GM19035 (cell line): ENCODE measurements around the gene GRIK4.
A peak's percentile ranks its signal among the peaks of the same experiment; 100 is the strongest.

Source experiments
- ATAC-seq: cut with Tn5 transposase; IDR thresholded peaks from one replicate; pipeline ENCODE4 v1.9.1; 2021; ENCODE audit not compliant: unreplicated experiment

The GRIK4 gene

DNA sequence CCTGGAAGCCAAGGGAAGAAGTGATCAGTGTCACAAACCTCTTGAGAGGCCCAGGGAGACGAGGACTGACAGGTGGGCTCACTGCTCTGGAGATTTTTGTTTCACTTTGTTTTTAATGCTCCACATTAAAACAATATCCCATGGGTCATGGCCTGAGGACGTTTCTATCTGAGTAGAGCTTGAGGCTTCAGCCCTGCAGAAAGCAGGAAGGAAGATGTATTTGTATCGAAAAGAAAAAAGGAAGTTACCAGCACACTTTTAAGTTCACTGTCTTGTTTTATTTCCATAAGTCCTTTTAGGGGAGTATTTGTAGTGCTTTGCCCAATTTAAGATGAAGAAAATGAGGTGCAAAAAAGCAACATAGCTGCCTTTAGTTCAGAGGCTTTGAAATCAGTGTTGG lies 191.1 kb downstream of the GRIK4 start:
- peak; percentile 41 for ATAC-seq

DNA sequence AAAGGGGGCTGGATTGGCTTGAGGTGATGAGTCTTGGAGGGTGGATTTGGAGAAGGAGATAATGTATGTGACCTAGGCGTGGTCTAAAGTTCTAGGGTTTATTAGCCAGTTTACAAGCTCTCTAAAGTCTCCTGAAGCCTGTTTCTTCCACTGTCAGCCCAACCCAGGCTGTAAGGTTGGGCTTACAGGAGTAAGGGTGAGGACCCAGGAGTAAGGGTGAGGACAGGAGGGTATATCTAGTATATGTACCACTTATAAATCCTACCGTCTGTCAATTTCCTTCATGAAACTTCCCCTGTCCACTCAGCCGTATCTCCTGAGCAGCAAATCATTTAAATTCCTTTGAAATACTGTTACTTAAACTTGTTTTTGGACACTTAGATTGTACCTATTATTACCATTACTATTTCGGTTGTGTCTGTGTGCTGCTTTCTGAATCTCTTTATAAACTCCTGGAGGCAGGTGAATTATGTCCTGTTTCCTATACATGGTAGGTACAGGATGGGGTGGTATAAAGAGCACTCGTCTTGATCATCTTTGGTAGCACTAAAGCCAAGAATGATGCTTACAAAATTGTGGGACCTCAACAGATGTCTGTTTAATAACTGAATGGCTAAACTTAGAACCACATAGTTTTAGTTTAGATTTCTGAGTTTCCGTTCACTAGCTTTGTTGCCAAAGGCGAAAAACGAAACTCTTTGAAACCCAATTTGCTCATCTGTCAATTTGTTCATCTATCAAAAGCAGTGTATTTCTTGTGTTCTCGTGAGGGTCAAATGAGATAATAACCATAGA lies 192.0 kb downstream of the GRIK4 start:
- peak; percentile 64 for ATAC-seq

DNA sequence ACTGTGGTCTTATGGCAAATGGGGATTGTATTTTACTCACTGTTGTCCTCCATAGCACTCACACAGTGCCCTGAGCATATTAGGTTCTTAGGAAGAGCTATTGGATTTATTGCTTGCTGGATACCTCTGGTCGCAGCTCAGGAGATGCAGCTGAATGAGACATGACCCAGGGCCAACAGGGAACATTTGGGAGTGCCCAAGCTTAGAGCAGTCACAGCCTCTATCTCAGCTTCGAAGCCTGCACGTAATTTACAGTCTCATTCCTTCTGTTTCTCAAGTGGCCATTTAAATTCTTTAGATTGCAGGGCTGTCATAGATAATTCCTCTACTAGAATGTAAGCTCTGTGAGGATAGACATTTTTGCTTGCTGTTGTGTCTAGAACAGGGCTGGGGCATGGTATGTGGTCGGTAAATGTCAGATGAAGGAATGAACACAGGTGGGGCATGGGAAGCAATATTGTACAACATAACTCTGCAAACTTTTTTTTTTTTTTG lies 192.8 kb downstream of the GRIK4 start:
- ATAC-seq = peak; percentile 22

DNA sequence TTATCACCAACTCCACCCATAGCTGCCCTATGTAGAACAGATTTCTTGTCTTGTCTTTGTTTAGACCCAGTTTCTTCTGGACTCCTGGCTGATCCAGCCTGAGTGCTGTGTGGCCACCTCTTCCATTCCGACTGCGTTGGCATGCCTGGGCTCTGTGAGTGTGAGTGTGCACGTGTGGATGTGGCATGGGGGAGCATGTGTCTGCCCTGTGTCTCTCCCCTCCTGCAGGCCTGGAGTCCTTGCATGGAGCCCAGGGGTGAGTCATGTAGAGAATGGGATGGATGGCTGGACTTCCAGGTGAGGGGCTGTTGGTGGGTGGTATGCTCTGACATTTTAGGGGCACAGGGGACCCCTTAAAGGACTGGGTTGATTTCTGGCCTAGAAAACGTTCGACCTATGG lies 194.7 kb downstream of the GRIK4 start:
- ATAC-seq = no peak

DNA sequence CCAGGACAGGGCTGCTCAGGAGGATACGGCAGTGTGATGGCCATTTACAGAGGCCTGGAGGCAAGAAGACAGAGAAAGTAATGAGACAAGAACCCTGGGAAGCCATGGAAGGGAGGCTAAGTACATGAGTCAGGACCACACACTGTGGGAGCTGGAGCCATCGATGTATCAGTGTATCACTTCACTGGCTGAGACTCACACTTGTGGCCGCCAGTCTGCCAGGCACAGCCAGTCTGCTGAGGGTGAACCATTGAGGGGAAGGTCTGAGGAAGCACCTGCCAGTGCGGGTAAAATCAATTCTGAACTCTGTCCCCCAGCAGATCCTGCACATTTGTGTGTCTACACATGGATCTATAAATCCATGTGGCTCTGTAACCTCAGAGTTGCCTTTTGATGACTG lies 195.6 kb downstream of the GRIK4 start:
- no peak for ATAC-seq

DNA sequence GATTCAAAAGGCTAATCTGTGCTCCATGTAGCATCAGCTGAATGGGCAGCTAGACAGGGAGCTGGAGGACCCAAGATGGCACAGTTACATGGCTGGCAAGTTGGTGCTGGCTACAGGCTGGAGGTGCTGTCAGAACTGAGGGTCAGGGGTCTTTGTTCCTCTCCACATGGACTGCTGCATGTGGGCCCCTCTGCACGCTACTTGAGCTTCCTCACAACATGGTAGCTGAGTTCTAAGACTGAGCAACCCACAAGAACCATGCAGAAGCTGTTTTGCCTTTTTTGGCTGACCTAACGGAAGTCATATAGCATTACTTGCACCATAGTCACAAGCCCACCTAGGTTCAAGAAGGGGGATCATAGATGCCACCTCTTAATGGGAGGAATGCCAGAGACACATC lies 196.1 kb downstream of the GRIK4 start:
- ATAC-seq = no peak

DNA sequence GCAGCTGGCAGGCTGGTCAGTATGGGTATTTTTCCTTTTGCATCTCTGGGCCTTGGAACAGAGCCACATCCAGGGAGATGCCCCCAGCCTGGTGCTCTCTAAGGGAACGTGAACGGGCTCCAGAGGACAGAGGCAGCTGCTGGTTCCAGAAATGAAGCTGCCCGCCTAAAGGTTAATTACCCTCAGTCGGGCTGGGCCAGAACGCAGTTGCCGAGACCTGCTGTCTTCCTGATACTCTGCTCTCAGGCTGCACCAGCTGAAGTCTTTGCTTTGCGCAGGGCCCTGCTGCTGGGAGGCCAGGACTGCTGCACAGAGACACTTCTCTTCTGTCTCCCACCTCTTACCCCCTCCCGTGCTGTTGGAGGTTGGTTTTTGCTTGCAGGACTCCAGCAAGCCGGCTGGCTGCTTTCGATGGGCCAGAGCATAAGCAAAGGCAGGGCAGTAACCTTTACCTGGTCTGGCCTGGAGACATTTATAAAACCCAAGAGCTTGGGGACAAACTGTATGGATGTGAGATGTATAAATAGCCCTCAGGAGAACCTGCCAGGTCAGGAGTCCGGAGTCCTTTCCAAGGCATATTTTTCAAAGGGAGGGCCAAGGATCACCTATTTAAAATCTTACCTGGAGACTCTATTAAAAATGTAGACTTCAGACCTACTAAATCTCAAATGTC lies 197.1 kb downstream of the GRIK4 start:
- ATAC-seq = no peak

DNA sequence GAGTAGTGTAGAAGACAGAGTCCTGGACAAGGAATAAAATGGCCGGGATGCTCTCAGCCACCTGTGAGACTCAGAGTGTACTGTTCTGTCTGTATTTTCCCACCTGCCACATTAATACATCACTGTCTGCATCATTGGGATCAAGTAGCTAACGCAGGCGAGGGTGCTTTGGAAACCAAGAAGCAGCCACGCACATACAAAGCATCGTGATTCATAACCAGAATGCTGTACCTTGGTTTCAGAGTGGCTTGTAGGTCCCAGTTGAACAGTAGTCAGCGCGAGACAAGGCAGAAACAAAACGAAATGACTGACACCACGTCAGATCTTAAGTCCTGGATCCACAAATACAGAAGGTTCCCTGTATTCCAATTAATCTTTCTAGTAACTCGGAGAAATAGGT lies 198.3 kb downstream of the GRIK4 start:
- ATAC-seq = peak; percentile 85

DNA sequence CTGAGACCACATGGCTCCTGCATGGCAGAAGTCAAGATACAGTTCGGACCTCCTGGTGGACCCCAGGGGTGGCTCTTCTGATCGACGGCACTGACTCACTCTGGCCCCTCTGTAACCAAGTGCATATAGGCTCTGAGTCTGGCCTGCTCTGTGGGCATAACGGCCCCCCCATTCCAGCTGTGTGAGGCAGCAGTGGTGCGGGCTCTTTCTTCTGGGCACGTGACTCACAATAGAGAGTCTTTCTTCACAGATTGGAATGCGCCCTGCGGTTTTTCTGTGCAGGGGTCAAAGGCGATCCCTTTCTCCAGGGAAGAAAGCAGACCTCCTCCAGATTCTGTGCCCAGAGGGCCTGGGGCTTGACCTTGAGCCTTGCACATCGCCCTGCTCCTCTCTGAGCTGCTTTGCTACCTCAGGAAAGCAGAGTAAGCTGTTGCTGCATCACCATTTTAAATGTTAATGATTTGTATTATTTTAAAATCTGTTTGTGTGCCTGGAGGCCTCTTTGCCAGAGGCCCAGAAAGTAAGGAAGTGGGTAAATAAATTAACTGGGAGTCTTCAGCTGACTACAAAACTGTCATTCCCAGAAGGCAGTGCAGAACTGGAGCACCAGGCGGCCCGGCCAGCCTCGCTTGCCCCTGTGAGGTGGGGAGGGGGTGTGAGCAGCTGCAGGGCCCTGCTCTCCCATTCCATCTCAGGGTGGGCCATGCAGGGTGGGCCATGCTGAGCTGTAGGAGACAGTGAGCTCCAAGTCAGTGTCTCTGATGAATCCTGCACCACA lies 199.0 kb downstream of the GRIK4 start:
- ATAC-seq = peak; percentile 41

DNA sequence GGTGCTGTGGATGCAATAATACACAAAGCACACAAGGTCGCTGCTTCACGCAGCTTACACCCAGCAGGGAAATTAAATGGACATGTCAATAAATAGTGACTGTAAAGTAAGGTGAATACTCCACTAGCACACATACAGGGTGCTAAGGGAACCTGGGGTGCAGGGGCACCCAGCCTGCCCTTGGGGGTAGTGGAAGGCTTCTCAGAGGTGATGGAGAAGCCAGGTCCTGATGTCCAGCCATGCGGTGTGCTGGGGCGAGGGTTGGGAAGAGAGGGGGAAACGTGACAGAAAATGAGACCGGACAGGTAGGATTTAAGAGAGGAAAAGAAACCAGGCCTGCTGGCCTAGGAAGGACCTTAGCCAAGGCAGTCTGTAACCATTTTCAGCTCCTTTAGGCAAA lies 200.5 kb downstream of the GRIK4 start:
- no peak for ATAC-seq

DNA sequence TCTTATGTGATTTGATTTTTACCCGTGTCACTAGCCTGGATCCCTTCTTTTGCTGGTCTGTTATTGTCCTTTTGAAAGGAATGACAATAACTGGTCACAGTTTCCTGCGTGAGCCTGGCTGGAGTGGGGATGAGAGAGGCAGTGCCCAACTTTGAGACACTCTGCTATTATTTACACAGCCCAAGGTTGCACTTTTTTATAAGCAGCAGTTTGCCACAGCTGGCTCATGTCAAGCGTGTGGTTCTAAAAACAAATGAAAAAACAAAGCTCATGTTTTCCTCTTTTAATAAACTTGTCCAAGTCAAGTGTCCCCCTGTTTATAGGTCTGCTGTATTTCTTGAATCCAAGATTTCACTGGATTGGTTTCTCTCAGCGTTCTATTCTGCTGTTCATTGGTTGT lies 201.3 kb downstream of the GRIK4 start:
- ATAC-seq = no peak

DNA sequence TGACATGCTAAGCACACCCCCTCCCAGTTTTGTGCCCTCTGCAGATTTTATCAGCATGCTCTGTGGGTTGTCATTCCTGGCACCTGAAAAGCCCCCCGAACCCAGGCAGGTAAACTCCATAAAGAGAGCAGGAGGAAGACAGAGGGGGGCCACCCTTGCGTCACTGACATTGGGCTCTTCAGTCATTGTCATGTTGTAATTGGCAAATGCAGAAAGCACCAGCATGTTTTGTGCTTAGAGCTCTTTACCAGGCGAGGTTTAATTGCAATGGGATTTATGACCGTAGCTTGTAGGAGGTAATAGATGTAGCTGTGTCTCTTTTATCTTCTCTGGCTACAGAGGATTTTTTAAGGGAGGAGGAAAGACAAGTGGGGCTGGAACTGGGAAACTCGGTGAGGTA lies 201.7 kb downstream of the GRIK4 start:
- ATAC-seq = no peak

DNA sequence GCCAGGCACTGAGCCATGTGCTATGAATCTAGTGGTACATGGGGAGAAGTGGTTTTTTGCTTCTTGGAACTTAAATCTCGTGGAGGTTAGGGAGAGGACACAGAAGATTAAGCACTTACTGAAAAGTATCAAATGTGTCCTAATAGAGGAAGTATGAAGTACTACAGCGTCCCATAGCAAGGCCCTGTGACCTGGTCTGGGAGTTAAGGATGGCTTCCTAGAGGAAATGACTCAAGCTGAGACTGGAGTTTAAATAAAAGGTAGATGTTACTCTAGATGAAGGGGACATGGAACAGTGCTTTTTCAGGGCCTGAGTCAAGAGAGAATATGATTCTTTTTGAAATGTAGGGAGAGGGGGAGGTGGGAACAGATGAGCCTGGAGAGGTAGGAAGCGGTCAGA lies 202.9 kb downstream of the GRIK4 start:
- no peak for ATAC-seq

DNA sequence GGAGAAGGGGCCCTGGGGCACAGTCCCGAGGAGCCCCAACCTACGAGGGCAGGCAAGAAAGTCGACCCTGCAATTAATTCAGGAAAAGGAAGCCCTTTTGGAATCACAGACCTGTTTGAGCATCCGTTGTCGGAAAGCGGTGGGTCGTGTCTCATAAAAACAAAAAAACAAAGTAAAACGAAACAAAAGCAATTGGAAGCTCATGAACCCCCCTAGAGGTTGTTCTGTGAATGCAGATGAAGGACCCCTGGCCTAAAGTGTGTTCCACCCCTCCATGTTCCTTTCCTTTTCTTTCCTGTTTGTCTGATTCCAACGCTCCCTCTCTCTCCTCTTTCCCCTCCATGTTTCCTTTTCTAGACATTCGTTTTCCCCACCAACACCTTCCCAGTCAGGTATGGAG lies 203.7 kb downstream of the GRIK4 start:
- ATAC-seq = no peak

DNA sequence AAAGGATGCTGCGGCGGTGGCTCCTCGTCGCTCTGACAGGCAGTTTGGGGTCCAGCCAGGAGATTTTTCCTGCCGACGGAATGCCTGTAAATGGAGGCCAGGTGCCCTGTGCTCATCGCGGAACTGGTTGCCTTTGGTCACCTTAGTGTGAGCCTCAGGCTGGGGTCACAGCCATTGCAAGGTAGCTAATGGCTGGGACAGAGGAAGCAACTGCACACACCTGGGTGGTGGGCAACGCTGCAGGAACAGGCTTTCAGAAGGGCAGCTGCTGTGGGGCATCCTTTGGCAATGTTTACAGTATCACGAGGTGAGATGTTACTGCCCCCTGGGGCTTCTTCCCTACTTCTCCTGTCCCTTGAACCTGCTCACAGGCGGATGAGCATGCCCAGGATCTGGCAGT lies 205.5 kb downstream of the GRIK4 start:
- ATAC-seq = no peak

DNA sequence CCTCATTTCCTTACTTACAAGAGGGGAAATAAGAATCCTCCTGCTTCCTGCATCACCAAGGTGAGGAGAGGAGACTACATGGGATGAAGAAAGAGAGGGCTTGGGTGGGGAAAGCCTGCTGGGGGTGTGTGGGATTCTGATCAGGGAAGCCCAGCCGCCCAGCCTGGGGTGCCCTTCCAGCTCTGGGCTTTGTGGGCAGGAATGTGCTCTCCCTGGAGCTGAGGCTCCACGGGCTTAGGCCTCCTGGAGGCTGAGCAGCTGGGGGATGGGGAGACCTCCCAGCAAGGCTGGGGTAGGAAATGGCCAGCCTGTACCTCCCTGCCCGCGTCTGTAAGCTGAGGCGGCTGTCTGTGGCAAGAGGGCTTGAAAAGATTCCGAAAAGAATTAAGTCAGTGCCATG lies 206.1 kb downstream of the GRIK4 start:
- ATAC-seq = no peak

DNA sequence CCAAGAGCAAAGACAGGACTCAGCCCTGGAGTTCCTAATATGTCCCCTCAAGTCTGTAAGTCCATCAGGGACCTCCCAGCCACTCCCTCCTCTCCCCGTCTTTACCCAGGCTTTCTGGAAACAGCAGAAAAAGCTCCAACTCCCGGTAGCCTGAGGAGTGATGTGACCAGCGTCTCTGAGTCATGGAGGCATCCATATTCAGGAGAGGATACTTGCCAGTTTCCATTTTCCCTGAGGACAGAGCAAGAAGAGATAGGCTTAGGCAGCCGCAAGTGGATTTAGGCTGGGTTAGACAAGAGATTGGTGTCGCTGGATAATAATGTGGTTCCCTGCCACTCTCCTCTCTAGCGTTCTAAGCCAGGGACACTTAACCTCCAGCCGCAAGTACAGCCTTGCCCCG lies 206.6 kb downstream of the GRIK4 start:
- no peak for ATAC-seq

DNA sequence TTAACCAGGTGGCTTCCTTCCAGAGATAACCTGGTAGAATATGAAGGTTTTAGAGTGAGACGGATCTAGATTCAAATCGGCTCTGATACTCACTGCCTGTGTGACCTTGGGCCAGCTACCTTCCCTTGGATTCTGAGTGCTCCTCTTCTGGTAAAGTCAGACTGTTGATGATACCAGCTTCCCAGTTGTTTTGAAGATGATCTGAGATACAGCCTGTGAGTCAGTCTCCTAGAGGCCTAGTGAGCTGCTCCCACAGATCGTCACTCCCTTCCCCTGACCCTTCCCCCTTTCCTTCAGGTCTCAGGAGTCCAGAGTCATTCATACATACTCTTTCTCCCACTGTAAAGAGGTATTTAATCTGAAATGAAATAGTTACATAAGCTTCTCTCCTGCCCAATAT lies 207.8 kb downstream of the GRIK4 start:
- ATAC-seq = no peak

DNA sequence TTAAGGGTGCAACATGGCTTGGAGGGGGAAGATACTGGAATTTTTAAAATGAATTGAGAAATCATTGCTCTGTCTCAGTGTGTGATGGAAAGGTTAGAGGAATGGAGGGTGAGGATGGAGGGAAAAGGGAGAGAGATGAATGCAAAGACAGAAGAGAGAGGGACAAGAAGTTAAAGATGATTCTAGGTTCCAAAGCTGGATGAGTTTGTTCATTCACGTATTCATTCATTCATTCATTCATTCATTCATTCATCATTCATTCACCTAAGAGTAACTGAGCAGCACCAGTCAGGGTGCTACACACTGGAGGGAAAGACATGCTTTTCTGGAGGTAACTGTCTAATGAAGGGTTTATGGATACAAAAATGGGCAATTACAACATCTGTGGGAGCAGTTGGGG lies 209.2 kb downstream of the GRIK4 start:
- ATAC-seq = no peak

DNA sequence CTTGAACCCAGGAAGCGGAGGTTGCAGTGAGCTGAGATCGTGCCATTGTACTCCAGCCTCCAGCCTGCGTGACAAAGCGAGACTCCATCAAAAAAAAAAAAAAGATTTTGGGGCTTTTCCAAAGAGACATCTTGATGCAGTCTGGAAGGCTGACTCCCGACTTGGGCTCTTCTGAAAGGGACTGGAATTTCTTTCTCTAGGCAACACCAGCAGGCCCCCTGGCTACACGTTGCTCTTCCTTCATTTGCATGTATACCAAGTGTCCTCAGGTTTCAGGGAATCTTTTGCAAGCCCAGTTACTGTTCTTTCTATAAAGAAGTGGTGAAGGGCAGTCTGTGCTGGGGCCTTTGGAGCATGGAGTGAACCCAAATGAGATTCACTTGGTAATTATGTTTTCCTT lies 211.0 kb downstream of the GRIK4 start:
- no peak for ATAC-seq

DNA sequence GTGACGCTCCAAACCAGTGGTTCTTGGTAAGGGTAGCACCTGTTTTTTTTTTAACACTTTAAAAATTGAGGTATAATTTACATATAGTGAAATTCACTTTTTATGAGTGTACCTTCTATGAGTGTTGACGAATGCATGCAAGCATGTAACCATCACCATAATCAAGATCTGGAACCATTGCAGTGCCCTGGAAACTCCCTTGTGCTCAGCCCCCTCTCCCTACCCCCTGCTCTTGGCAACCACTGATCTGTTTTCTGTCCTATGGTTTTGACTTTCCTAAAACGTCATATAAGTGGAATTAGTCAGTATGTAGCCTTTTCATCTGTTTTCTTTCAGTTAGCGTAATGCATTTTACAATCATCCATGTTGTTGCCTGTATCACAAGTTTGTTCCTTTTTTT lies 212.2 kb downstream of the GRIK4 start:
- ATAC-seq = no peak

DNA sequence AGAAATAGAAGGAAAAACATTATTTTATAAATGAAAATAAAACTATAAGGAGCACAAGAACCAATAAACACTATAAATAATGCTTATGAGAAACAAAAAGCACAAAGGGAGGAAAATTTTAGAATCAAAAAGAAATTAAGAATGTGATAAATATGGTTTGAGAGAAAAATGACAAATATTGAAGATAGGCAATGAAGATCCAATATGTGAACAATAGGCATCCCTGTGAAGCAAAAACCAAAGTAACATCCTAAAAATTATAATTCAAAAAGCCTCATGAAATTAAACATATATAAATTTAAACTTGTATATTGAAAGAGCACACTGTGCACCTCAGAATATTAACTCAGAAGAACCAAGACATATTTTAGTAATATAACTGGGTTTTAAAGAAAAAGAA lies 216.2 kb downstream of the GRIK4 start:
- no peak for ATAC-seq
